Dedifferentiated amniotic fluid mesenchymal stem cell (primary cell): ENCODE results near the gene NR1H3.
"Not testable (repeated sequence)": the region's sequence is repeated elsewhere in the genome, so short reads cannot be mapped to it uniquely, and the experiment has no call there.

Experiments used
- DNase-seq: peaks from one replicate; pipeline ENCODE4 v3.0.0-alpha.2; 2016; ENCODE audit errors: extremely low spot score

NR1H3 gene

GRCh38 chr11:47257517-47258316, at the start of gene NR1H3:
Gene NR1H3 (plus strand): TSS chr11:47257996. CDS start chr11:47259217, 1,221 bp downstream.
- DNase-seq = peak; percentile 17

GRCh38 chr11:47208008-47208552, 49.7 kb upstream of the NR1H3 start:
- not testable (repeated sequence) for DNase-seq

GRCh38 chr11:47208628-47209027, 49.2 kb upstream of the NR1H3 start:
- DNase-seq = no peak

GRCh38 chr11:47212938-47213337, 44.9 kb upstream of the NR1H3 start:
- no peak for DNase-seq

- peak; percentile 78 for DNase-seq
Measured at GRCh38 chr11:47213950-47214565, 43.7 kb upstream of the NR1H3 start.

- no peak for DNase-seq
Measured at GRCh38 chr11:47215366-47215910, 42.4 kb upstream of the NR1H3 start.

GRCh38 chr11:47216121-47216798, 41.5 kb upstream of the NR1H3 start:
- DNase-seq = peak; percentile 76

- no peak for DNase-seq
Measured at GRCh38 chr11:47220401-47220821, 37.4 kb upstream of the NR1H3 start.

- peak; percentile 15 for DNase-seq
Measured at GRCh38 chr11:47222696-47223095, 35.1 kb upstream of the NR1H3 start.

GRCh38 chr11:47225552-47226400, 32.0 kb upstream of the NR1H3 start:
- peak; percentile 72 for DNase-seq

GRCh38 chr11:47229161-47229560, 28.6 kb upstream of the NR1H3 start:
- no peak for DNase-seq

- DNase-seq = no peak
Measured at GRCh38 chr11:47233051-47233450, 24.7 kb upstream of the NR1H3 start.

- no peak for DNase-seq
Measured at GRCh38 chr11:47233989-47234668, 23.7 kb upstream of the NR1H3 start.

GRCh38 chr11:47234669-47235100, 23.1 kb upstream of the NR1H3 start:
- DNase-seq = no peak

GRCh38 chr11:47235163-47235562, 22.6 kb upstream of the NR1H3 start:
- DNase-seq = no peak

GRCh38 chr11:47236482-47236881, 21.3 kb upstream of the NR1H3 start:
- no peak for DNase-seq

- DNase-seq = no peak
Measured at GRCh38 chr11:47239852-47240251, 17.9 kb upstream of the NR1H3 start.

- DNase-seq = no peak
Measured at GRCh38 chr11:47241841-47242301, 15.9 kb upstream of the NR1H3 start.

GRCh38 chr11:47242596-47243192, 15.1 kb upstream of the NR1H3 start:
- no peak for DNase-seq

GRCh38 chr11:47243454-47243853, 14.3 kb upstream of the NR1H3 start:
- DNase-seq = no peak
